GM19438 (cell line): ENCODE results near the gene RBM18.

Experiments
- ATAC-seq: cut with Tn5 transposase; IDR thresholded peaks from one replicate; pipeline ENCODE4 v1.9.1; 2021; ENCODE audit warnings: low read depth; ENCODE audit not compliant: unreplicated experiment

Gene RBM18

GRCh38 chr9:122225312-122226141 is 39.1 kb downstream of the RBM18 start:
- no peak for ATAC-seq

DNA sequence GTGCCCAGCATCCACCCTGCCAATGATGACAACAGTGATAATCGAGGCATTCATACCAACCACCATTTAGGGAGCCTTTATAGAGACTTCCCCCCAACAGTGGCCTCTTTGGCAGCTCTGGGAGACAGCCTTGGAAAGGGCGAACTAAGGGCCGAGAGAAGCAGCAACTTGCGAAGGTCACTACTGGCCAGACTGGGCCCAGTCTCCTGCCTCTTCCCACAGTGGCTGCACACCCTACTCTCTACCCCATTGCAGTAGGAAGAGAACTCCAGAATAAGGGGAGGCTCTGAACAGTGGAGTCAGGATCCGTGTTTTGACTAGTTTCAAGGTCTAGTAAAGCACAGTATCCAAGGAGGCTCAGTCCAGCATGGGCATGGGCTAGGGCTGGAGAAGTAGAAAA is 41.2 kb downstream of the RBM18 start:
- no peak for ATAC-seq

DNA sequence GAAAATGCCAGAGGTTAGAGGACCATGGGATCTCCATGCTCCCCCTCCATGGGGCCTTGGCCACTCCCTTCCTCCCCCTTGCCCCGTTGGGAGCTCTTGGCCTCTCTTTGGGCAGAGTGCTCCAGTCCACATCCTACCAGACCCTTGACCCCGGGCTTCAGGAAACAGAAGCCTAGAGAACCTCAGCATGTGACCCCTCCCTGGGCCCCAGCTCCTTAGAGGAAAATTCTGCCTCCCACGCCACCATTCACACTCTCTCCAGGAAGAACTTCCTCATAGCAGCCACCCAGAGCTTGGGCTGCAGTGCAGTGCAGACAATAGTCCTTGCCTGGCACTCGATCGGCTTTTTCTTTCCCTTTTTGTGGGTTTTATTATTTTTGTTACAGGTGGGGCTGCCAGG is 41.8 kb downstream of the RBM18 start:
- ATAC-seq, result no peak

GRCh38 chr9:122221183-122221811 is 43.3 kb downstream of the RBM18 start:
- no peak for ATAC-seq

DNA sequence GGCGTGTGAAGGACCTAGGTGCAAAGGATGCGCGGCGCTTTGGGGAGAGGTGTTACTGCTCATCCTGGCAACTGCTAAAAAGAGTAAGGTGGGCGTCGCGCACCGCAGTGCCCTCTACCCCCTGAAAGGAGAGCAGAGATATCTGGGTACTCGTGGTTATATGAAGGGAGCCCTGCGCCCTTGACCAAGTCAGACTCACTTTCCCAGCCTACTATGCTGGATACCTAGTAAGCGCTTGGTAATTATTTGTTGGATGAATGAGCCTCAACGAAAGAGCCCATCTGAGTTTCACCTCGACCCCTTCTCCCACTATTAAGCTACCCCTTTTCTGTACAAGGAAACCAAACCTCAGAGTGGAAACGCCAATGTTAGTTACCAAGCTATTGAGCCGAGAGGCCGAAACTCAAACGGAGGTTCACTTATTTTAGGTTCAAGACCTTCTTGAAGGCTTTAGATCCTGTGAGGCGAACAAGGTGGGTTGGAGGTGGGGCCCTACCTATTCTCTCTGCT is 43.9 kb downstream of the RBM18 start:
- ATAC-seq, result no peak

DNA sequence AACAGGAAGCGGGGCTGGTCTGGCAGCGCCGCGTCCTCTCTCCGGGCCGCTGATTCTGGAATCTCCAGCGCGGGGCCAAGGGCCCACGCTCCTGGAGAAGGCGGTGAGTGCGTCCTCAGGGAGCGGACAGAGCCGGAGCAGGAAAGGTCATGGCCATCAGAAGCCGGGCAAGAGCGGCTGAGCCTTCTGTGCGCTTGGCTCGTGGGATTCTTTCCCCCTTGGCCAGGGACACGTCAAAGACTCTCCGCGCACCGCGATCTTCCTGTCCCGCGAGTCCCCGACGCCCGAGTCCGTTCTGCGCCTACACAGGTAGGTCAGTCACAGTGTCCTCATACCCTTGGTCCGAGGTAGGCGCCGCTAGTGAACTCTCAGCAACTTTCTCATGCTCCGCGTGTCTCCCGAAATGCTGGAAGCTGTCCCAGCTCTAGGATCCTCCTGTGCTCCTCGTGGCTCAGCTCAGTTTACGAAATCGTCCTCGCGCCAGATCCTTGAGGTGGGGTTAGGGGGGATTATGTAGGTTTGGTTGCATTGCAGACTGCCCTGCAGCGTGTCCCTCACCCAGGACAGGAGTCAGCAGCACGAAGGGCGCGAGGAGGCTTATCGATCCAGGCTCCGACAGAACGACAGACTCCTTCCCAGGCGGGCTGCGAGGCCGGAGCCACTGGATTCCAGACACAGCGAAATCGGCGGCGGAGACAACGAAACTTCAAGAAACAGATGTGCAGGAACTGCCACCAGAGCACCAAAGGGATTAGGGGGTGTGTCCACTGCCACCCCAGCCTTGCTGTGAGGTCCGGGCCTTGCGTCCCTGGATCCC is 44.6 kb downstream of the RBM18 start:
- ATAC-seq, result no peak

DNA sequence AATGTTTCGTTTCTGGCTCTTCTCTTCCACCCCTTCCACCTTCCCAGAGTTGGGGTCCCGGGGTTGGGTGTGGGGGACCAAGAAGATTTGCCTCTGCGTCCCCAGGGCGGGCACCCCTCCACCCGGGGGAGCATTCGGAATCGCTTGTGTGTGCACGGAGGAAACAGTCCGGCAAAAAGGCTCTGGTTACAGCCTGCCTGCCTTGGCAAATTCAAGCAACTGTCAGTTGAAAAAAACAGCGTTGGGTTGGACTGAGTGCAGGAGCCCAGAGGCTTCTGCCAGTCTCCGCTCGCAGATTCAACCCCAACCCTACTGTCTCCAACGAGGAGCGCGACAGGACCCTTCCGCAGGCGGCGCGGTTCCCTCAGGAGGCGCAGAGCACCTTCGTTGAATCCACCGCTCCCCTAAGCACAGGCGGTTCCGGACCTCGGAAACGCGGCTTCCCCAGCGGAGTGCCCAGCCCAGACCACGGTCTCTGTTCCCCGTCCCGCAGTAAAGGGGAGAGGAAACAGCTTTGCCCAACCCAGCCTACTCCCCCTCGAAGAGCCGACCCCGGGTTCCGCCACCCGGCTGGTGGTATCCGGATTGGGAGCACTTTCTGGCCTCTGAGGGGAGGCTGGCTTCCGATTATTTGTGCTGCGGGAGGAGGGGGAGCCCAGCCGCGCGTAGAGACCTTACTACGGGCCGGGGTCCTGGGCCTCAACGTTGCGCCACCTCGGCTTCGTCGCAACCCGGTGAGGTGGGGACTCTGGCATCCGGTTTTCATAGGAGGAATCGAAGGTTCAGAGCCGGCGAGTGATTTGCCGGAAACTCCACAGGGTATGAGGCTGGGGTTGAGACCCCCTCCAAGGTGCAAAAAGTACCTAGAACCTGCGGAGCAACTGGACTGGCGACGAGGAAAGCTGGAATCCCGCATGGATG is 45.4 kb downstream of the RBM18 start:
- ATAC-seq, result no peak

DNA sequence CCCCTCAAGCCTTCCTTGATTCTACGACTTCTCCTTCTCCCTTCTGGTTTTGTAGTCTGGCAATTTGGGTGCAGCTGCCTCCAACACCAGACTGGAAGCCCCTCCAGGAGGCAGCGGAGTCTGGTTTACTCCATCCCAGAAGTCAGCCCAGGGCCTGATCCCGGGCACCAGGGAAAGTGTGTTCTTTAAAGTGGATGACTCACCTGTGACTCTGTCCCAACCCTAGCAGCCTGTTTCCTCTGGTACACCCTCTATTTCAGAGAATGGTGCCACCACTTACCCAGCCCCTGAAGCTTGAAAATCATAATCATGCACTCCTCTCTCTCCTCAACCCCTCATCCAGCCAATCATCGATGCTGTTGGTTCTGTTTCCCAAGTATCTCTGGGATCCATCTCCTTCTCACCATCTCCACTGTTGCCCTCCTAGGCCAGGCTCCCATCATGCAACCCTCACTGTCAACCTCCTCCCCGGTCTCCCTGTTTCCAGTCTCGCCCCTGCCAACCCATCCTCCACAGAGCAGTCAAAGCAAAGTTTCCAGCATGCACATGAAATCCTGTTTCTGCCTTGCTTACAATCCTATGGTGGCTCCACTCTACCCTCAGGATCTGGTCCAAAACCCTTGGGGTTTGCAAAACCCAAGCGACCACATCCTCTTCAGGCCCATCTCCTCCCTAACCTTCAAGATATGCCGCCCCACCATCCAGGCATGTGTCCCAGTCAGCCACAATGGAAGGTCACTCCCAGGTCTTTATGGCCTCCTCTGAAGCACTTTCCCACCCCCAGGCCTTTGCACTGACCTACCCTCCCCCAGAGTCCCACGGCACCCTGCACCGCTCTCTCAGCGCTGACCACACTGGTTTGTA is 46.3 kb downstream of the RBM18 start:
- ATAC-seq, result no peak

DNA sequence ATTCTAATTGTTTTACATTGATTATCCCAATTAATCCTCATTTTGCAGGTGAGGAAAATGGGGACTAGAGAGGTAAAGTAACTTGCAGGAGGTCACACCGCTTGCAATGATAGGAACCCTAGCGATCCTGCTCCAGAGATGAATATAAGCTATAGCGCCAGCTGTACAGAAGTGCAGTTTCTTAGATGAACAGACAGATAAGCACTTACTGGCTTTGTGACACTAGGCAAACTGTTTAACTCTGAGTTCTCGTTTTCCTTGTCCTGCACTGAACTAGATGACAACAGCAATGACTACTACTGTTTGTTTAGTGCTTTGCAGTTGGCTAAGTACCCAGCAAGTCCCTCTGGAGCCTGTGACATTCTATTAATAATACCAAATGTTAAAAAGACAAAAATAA is 47.0 kb downstream of the RBM18 start:
- no peak for ATAC-seq

GRCh38 chr9:122216798-122217418 is 47.7 kb downstream of the RBM18 start:
- ATAC-seq, result no peak

DNA sequence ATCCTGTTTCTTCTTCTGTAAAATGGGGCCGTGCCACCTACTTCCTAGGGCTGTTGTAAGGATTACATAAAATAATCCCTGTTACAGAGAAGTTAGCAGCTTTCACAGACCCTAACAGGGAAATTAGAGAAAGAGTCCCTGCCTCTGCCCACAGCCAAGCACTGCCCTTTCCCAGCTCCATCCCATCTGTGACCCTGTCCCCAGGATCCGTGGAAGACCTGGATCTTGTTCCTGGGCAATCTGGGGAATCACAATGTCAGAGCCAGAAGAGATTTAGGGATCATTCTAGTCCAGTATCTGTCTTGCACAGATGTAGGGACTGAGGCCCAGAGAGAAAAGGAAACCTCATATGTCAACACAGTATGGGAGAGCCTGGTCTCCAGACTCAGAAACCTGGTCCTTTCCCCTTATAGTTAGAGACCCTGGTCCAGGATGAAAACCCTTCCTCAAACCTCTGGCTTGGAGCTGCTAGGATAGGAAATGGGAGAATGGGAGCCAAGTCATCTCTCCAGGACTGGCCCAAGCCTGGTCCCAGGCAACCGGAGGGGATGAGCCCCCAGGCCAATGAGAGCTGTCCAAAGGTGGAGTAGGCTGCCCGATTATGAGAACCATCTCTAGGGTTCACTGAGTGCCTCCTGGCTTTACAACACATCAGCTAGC is 48.4 kb downstream of the RBM18 start:
- no peak for ATAC-seq

DNA sequence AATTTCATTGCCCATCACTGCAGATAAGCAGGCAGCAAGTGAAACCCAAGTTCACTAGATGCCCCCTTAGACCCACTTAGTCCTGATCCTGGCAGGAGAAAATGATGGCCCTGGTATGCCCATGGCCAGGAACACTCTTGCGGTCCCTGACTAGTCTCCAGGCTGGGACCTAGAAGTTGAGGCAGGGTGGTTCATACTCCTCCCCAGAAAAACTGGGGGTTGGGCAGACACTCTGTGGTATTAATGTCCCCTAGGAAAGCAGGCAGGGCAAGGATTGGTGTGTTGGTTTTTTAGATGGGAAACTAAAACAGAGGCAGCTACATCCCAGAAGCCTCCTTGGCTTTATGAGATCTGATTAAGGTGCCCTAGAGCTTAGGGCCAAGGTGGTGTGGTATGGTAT is 49.0 kb downstream of the RBM18 start:
- ATAC-seq, result no peak

GRCh38 chr9:122214507-122214906 is 50.1 kb downstream of the RBM18 start:
- ATAC-seq, result no peak

DNA sequence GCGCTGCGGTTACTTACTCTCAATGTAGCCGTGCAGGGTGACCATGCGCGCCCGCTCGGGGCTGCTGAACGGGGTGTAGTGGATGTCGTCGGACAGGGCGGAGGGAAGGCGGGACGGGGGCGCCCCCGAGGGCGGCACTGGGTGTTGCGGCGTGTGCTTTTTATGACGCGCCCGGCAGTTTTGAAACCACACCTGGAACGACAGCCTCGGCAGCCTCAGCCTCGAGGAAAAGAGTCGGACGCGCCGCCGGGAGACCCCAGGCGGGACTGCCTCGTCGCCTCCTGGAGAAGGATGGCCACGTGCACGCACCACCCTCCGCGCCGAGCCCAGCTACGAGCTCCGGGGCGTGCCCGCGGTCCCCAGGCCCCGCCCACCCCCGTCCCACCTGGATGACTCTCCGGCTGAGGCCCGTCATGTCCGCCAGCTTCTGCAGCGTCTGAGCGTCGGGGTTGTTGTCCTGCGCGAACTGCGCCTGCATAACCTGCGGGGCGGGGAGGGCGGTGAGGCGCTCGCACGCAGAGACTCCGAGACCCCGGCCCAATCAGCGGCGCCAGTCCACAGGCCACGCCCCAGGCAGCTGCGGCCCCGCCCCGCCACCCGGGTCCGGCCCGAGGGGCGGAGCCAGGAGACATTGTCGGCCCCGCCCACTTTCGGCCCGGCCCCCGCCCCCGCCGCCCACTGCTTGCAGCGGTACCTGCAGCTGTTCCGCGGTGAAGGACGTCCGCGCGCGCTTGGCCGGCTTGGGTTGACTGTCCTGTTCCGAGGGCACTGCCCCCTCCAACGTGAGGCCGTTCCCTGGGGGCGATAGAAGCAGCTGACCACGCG is 50.8 kb downstream of the RBM18 start:
- no peak for ATAC-seq

DNA sequence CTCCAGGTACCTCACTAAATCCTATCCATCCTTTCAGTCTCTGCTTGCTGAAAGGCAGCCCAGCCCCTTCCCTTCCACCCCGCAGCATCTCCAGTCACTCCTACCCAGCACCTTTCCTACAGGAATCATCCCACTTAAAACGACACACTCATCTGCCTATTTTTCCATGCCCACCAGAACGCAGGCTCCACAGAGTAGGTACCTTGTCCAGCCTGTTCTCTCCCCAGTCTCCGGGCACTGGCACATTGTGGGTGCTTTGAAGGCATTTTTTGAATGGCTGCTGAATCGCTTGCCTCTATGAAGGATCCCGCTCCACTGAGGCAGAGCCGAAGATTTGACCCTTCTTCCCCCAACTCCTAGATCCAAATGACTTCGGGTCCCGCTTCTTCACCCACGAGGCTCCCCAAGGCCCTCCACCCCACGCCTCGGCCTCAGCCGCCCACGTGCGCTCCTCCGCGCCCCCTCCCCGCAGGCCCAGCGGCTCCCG is 51.5 kb downstream of the RBM18 start:
- ATAC-seq, result no peak

GRCh38 chr9:122212473-122213004 is 52.1 kb downstream of the RBM18 start:
- no peak for ATAC-seq

DNA sequence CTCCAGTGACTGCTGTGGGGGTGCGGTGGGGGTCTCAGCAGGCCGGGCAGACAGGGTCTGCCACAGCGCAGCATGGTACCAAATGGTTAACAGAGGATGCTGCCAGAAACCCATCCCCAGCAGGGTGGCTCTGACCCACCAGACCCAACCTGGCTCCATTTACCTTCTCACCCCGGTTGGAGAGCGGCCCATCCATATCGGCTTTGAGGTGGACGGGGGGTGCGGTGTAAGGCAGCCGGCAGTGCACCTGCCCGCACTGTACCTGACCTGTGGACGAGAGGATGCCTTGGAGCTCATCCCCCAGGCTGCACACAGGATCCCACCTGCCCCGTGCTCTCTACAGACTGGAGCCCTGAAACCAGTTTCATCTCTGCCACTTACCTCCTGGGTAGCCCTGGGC is 55.2 kb downstream of the RBM18 start:
- no peak for ATAC-seq
